Gastrocnemius medialis (tissue), 4 donors: ENCODE data around the gene RRP1. TPM values are rescaled to one million over a fixed set of nuclear protein-coding genes. Genes with fewer than 3 reads are reported as not detected.

Experiments
- ATAC-seq, 2 donors: fragments of 150-250 bp; one replicate each; pipeline ENCODE4 v1.9.1; 2016
- DNase-seq, 2 donors: peaks; one replicate each; pipeline ENCODE4 v3.0.0-alpha.2; 2019
- H3K27ac ChIP-seq, 4 donors: fragments of 200-600 bp; sonication (generic); 1 replicate in 1 of 4; 2 replicates in 3 of 4; pipeline ENCODE4 v1.5.1; 2016 to 2018; ENCODE audit warnings: mild to moderate bottlenecking in 2 of 4, moderate library complexity in 1 of 4
- H3K27me3 ChIP-seq, 3 donors: fragments of 200-600 bp; sonication (generic) in 2 of 3; 1 replicate in 1 of 3; 2 replicates in 2 of 3; pipeline versions ENCODE4 v1.5.1 to v1.6.0; 2016 to 2019; ENCODE audit warnings: mild to moderate bottlenecking in 1 of 3, moderate library complexity in 1 of 3
- H3K36me3 ChIP-seq, 2 donors: fragments of 200-600 bp; sonication (generic) in 1 of 2; one replicate each; pipeline ENCODE4 v1.5.1; 2017 to 2018
- H3K4me1 ChIP-seq, 2 donors: fragments of 200-600 bp; sonication (generic) in 1 of 2; one replicate each; pipeline ENCODE4 v1.5.1; 2016 to 2017; ENCODE audit warnings: mild to moderate bottlenecking in 2 of 2
- H3K4me3 ChIP-seq, 4 donors: fragments of 200-600 bp; sonication (generic) in 3 of 4; 1 replicate in 1 of 4; 2 replicates in 3 of 4; pipeline ENCODE4 v1.5.1; 2016 to 2019; ENCODE audit warnings: mild to moderate bottlenecking in 2 of 4
- H3K9me3 ChIP-seq, 3 donors: fragments of 200-600 bp; sonication (generic) in 2 of 3; 1 replicate in 1 of 3; 2 replicates in 2 of 3; pipeline ENCODE4 v1.5.1; 2016 to 2019
- CTCF ChIP-seq, 5 experiments: fragments of 450-650 bp in 3 of 5; fragments of 200-600 bp in 2 of 5; sonication (generic) in 2 of 5; IDR thresholded peaks in 4 of 5; conservative IDR thresholded peaks in 1 of 5; 1 replicate in 4 of 5; 2 replicates in 1 of 5; pipeline ENCODE4 v1.5.1; 2016 to 2019; ENCODE audit warnings: antibody characterized with exemption in 5 of 5, mild to moderate bottlenecking in 3 of 5, moderate library complexity in 3 of 5
- POLR2A ChIP-seq, 2 donors: fragments of 450-650 bp; IDR thresholded peaks; one replicate each; pipeline ENCODE4 v1.6.1; 2017; ENCODE audit warnings: antibody characterized with exemption in 2 of 2, mild to moderate bottlenecking in 2 of 2, moderate library complexity in 2 of 2
- in situ Hi-C, 4 donors: fragments of 200-750 bp; cut with MboI; loops; one replicate each; pipeline versions ENCODE4 v1.15.0 to v1.8.0; 2017; ENCODE audit warnings: low sequenced_read_pairs in 4 of 4
- intact Hi-C: fragments of 100-400 bp; cut with DNase I; formaldehyde crosslinking; loops from one replicate; pipeline ENCODE4 v1.15.1; 2023; ENCODE audit warnings: low total_unique reads
- total RNA-seq, 4 donors: library from RNA; depleted of rRNA; stranded (reverse); fragments of >200 nt; gene quantifications; one replicate each; pipeline versions ENCODE4 v1.1.0 to v1.2.3, GENCODE V29; 2016

RRP1 gene
- total RNA-seq, 4 donors from 2014 or later: 17.5 to 32.0 (median 25.1) TPM

- Histone ChIP-seq H3K36me3 (peaks cover 0 to 24% of the 10 kb centered on the region in 2 donors), H3K27me3 (no peaks in the 10 kb centered on the region), H3K4me3 (no peak overlapping the region), H3K9me3 (no peaks in the 10 kb centered on the region), H3K27ac (no peak overlapping the region), H3K4me1 (peaks cover 14 to 15% of the 10 kb centered on the region in 2 donors)
- no peak for DNase-seq
- in situ Hi-C loops (loop anchor here in 1 of 4 donors (10.0 kb wide), 1 partner anchor 46 kb away; no protein-coding TSS in a partner anchor), intact Hi-C loops (no loop called here)
- ATAC-seq: no peak
- no peak for TF ChIP-seq CTCF (IDR thresholded peaks at IDR 0.05 in 4 of 5, conservative IDR thresholded peaks at IDR 0.05 in 1 of 5)
- TF ChIP-seq POLR2A (IDR thresholded peaks at IDR 0.05): no peak
These were observed 18.1 kb upstream of the RRP1 start for GRCh38 chr21:43771199-43771675.

GRCh38 chr21:43771698-43772424 is 17.5 kb upstream of the RRP1 start:
- Histone ChIP-seq H3K36me3 (peaks cover 0 to 24% of the 10 kb centered on the region in 2 donors), H3K27me3 (no peaks in the 10 kb centered on the region), H3K4me1 (peaks cover 14 to 15% of the 10 kb centered on the region in 2 donors), H3K27ac (no peak overlapping the region), H3K4me3 (no peak overlapping the region), H3K9me3 (no peaks in the 10 kb centered on the region)
- no peak for ATAC-seq
- no peak for DNase-seq
- no peak for TF ChIP-seq CTCF (IDR thresholded peaks at IDR 0.05 in 4 of 5, conservative IDR thresholded peaks at IDR 0.05 in 1 of 5)
- no peak for TF ChIP-seq POLR2A (IDR thresholded peaks at IDR 0.05)
- in situ Hi-C loops (loop anchor here in 1 of 4 donors (10.0 kb wide), 1 partner anchor 47 kb away; no protein-coding TSS in a partner anchor), intact Hi-C loops (no loop called here)

GRCh38 chr21:43772425-43772821 is 17.0 kb upstream of the RRP1 start:
- Histone ChIP-seq H3K27ac (no peak overlapping the region), H3K4me3 (no peak overlapping the region), H3K4me1 (peaks cover 14 to 15% of the 10 kb centered on the region in 2 donors), H3K9me3 (no peaks in the 10 kb centered on the region), H3K36me3 (peaks cover 0 to 24% of the 10 kb centered on the region in 2 donors), H3K27me3 (no peaks in the 10 kb centered on the region)
- no peak for ATAC-seq
- no peak for TF ChIP-seq POLR2A (IDR thresholded peaks at IDR 0.05)
- no peak for TF ChIP-seq CTCF (IDR thresholded peaks at IDR 0.05 in 4 of 5, conservative IDR thresholded peaks at IDR 0.05 in 1 of 5)
- in situ Hi-C loops (loop anchor here in 1 of 4 donors (10.0 kb wide), 1 partner anchor 48 kb away; no protein-coding TSS in a partner anchor), intact Hi-C loops (no loop called here)
- DNase-seq: no peak

- Histone ChIP-seq H3K4me1 (peaks cover 14 to 15% of the 10 kb centered on the region in 2 donors), H3K36me3 (peaks cover 0 to 24% of the 10 kb centered on the region in 2 donors), H3K27ac (no peak overlapping the region), H3K27me3 (no peaks in the 10 kb centered on the region), H3K9me3 (no peaks in the 10 kb centered on the region), H3K4me3 (no peak overlapping the region)
- no peak for ATAC-seq
- intact Hi-C loops: no loop called here
- no peak for TF ChIP-seq CTCF (IDR thresholded peaks at IDR 0.05 in 4 of 5, conservative IDR thresholded peaks at IDR 0.05 in 1 of 5)
- TF ChIP-seq POLR2A (IDR thresholded peaks at IDR 0.05): no peak
- in situ Hi-C loops: loop anchor here in 1 of 4 donors (10.0 kb wide), 1 partner anchor 49 kb away; no protein-coding TSS in a partner anchor
- DNase-seq: no peak
These were observed 15.2 kb upstream of the RRP1 start for GRCh38 chr21:43774163-43774562.
